NCI-H1417 (cell line): Measurements from ENCODE around the gene CDH23.

ENCODE experiments used
- DNase-seq, 3 experiments: peaks; one replicate each; lab custom pipeline; 2025; lab: John Stamatoyannopoulos, UW

The CDH23 gene

GRCh38 chr10:71516890-71517289 lies 120.2 kb downstream of the CDH23 start:
- DNase-seq = peak in 1 of 3 experiments; percentile 35

GRCh38 chr10:71517298-71518169 lies 120.8 kb downstream of the CDH23 start:
- peak in 1 of 3 experiments; percentile 35 for DNase-seq

- DNase-seq = no peak
Measured at GRCh38 chr10:71520042-71520441, 123.3 kb downstream of the CDH23 start.

GRCh38 chr10:71521504-71522441 lies 125.1 kb downstream of the CDH23 start:
- DNase-seq = no peak

GRCh38 chr10:71522442-71523144 lies 125.9 kb downstream of the CDH23 start:
- DNase-seq = no peak

GRCh38 chr10:71523756-71524155 lies 127.0 kb downstream of the CDH23 start:
- no peak for DNase-seq

GRCh38 chr10:71525092-71525491 lies 128.4 kb downstream of the CDH23 start:
- no peak for DNase-seq

- no peak for DNase-seq
Measured at GRCh38 chr10:71525721-71526120, 129.0 kb downstream of the CDH23 start.

GRCh38 chr10:71526653-71527052 lies 129.9 kb downstream of the CDH23 start:
- no peak for DNase-seq

- peak in 1 of 3 experiments; percentile 4 for DNase-seq
Measured at GRCh38 chr10:71527135-71527534, 130.4 kb downstream of the CDH23 start.

- DNase-seq = no peak
Measured at GRCh38 chr10:71528371-71529206, 131.9 kb downstream of the CDH23 start.

GRCh38 chr10:71529207-71529827 lies 132.6 kb downstream of the CDH23 start:
- DNase-seq = no peak

- no peak for DNase-seq
Measured at GRCh38 chr10:71530781-71531180, 134.1 kb downstream of the CDH23 start.

GRCh38 chr10:71531485-71532446 lies 135.0 kb downstream of the CDH23 start:
- peak in 1 of 3 experiments; percentile 10 for DNase-seq

- no peak for DNase-seq
Measured at GRCh38 chr10:71532878-71533277, 136.2 kb downstream of the CDH23 start.

- DNase-seq = no peak
Measured at GRCh38 chr10:71533936-71534335, 137.2 kb downstream of the CDH23 start.

- no peak for DNase-seq
Measured at GRCh38 chr10:71534568-71535194, 138.0 kb downstream of the CDH23 start.

GRCh38 chr10:71536332-71536731 lies 139.6 kb downstream of the CDH23 start:
- no peak for DNase-seq

GRCh38 chr10:71537125-71537524 lies 140.4 kb downstream of the CDH23 start:
- no peak for DNase-seq
